C4-2B (cell line): ENCODE results near the gene SNN.

Experiments used
- H3K27ac ChIP-seq: fragments of 450-650 bp; 2 replicates; pipeline ENCODE4 v1.5.1; 2017
- CTCF ChIP-seq: fragments of 450-650 bp; conservative IDR thresholded peaks from 2 replicates; pipeline ENCODE4 v1.5.1; 2017; ENCODE audit warnings: mild to moderate bottlenecking
- ZFX ChIP-seq: fragments of 450-650 bp; IDR thresholded peaks from 2 replicates; pipeline ENCODE4 v1.6.1; 2017

Gene SNN

GRCh38 chr16:11721781-11722467 lies 53.7 kb downstream of the SNN start:
- H3K27ac ChIP-seq = no peak overlapping the region
- TF ChIP-seq CTCF = no peak
- no peak for TF ChIP-seq ZFX

- H3K27ac ChIP-seq = no peak overlapping the region
- TF ChIP-seq CTCF (no peak), ZFX (no peak)
Observed at GRCh38 chr16:11722468-11722808, 54.2 kb downstream of the SNN start.

GRCh38 chr16:11725457-11725856 lies 57.2 kb downstream of the SNN start:
- TF ChIP-seq CTCF (no peak), ZFX (no peak)
- H3K27ac ChIP-seq = no peak overlapping the region

- TF ChIP-seq ZFX (no peak), CTCF (no peak)
- H3K27ac ChIP-seq = no peak overlapping the region
Observed at GRCh38 chr16:11726008-11726407, 57.8 kb downstream of the SNN start.

GRCh38 chr16:11727796-11728543 lies 59.7 kb downstream of the SNN start:
- no peak for TF ChIP-seq ZFX
- no peak for TF ChIP-seq CTCF
- H3K27ac ChIP-seq = no peak overlapping the region
